Activated naive CD4-positive, alpha-beta T cell treated with anti-CD3 and anti-CD28 coated beads, Interleukin-2, amount 50 U/mL, for 72 hours (primary cell): Measurements from ENCODE around the gene RSRC1. TPM values are rescaled to one million over a fixed set of nuclear protein-coding genes. Genes with fewer than 3 reads are reported as not detected.
A peak's percentile ranks its signal among the peaks of the same experiment; 100 is the strongest.
"Not testable (repeated sequence)": the region's sequence is repeated elsewhere in the genome, so short reads cannot be mapped to it uniquely, and the experiment has no call there.

Experiments
- ATAC-seq, 2 donors: fragments of 150-1000 bp; cut with Tn5 transposase; 2 replicates each; pipeline ENCODE4 v1.10.0; 2021; ENCODE audit warnings: mild to moderate bottlenecking in 2 of 2, moderate library complexity in 2 of 2
- DNase-seq, 2 donors: peaks; one replicate each; pipeline ENCODE4 v3.0.0; 2021 to 2022; ENCODE audit warnings: low spot score in 2 of 2
- H3K27ac Mint-ChIP-seq, 2 donors: one replicate each; pipeline ENCODE4 v1.8.0; 2022; ENCODE audit warnings: mild to moderate bottlenecking in 2 of 2, mixed read lengths in 2 of 2
- H3K36me3 Mint-ChIP-seq, 2 donors: one replicate each; pipeline ENCODE4 v1.8.0; 2022; ENCODE audit warnings: mixed read lengths in 2 of 2
- H3K9me3 Mint-ChIP-seq, 2 donors: one replicate each; pipeline ENCODE4 v1.8.0; 2022; ENCODE audit warnings: mixed read lengths in 2 of 2
- total RNA-seq, 2 donors: library from RNA; stranded (reverse); gene quantifications; one replicate each; pipeline ENCODE4 v1.2.3, GENCODE V29; 2022

Gene RSRC1
- total RNA-seq, 2 donors from 2014 or later: 25.1 to 47.3 TPM

DNA sequence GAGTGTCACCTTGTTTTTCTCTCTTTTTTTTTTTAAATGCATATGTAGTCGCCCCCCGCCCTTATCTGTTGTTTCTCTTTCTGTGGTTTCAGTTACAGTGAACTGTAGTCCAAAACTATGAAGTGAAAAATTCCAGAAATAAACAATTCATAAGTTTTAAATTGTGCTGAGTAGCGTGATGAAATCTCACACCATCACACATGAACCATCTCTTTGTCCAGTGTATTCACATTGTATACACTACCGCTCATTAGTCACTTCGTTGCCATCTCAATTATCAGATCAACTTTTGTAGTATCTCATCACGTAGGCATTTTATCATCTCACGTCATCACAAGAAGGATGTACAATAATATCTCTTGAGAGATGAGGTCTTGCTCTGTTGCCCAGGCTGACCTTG is 398.6 kb downstream of the RSRC1 start:
- H3K9me3 Mint-ChIP-seq: peaks cover 8 to 16% of the 10 kb centered on the region in 2 donors
- no peak for ATAC-seq

DNA sequence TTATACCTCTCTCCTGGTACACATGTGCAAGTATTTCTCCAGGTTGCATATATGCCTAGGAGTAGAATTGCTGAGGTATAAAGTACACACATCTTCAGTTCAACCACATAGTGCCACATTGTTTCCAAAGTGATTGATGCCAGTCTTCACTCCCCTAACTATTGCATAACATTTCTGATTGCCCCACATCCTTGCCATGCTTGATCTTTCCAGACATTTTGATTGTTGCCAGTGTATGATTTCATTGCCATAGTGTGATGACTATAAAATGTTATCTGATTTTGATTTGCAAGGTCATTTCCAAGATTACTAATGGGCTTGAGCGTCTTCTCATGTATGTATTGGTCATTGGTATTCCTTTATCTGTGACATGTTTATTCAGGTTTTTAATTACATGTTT is 400.0 kb downstream of the RSRC1 start:
- ATAC-seq: no peak
- no peak for DNase-seq
- Mint-ChIP-seq H3K9me3 (peaks cover 13 to 21% of the 10 kb centered on the region in 2 donors), H3K27ac (no peak overlapping the region), H3K36me3 (peaks cover 7 to 19% of the 10 kb centered on the region in 2 donors)

More for the DNA sequence above, 398.6 kb downstream of the RSRC1 start:
- peak overlapping the region in 1 of 2 donors; percentile 6 for H3K27ac Mint-ChIP-seq
- DNase-seq: no peak
- peaks cover 0 to 12% of the 10 kb centered on the region in 2 donors for H3K36me3 Mint-ChIP-seq

- ATAC-seq, H3K27ac Mint-ChIP-seq, DNase-seq, H3K9me3 Mint-ChIP-seq: not testable (repeated sequence)
- peaks cover 7 to 14% of the 10 kb centered on the region in 2 donors for H3K36me3 Mint-ChIP-seq
Observed at GRCh38 chr3:158516729-158517128, 406.8 kb downstream of the RSRC1 start.

DNA sequence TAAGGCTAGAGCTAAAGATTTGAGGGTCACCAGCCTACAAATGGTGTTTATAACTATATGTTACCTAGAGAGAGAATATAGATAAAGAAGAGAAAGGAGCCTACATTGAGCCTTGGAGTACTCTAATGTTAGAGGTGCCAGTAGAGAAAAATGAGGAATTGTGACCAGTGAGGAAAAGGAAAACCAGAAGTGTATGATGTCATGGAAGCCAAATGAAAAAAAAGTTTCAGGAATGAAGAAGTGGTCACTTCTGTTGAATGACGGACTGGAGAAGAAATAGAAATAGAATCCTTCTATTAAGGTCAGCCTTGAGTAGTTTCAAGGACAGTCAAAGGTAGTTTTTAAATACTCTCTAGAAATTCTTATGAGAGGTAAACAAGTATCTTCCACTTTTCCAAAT is 409.9 kb downstream of the RSRC1 start:
- H3K9me3 Mint-ChIP-seq: peaks cover 0 to 4% of the 10 kb centered on the region in 2 donors
- ATAC-seq (no peak), DNase-seq (no peak)
- no peak overlapping the region for H3K27ac Mint-ChIP-seq
- H3K36me3 Mint-ChIP-seq: peaks cover 0 to 7% of the 10 kb centered on the region in 2 donors

DNA sequence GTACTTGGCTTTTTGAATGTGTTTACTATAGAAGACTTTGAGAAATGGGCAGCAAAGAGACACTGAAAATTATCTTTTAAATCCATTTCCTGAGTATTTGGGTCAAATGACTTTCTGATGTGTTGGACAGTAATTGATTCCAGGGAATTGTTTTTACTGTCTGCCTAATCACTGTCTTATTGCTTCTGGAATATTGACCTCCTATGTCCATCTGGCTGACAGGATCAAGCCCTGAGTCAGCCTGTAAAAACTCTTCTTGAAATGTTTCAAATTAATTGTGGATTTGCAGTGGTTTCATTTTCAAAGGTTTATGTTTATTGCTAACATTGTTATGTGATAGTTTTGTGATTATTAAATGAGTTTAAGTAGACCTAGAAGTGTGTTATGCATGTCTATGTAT is 410.5 kb downstream of the RSRC1 start:
- DNase-seq (no peak), ATAC-seq (no peak)
- peaks cover 0 to 4% of the 10 kb centered on the region in 2 donors for H3K9me3 Mint-ChIP-seq
- H3K27ac Mint-ChIP-seq: no peak overlapping the region
- peaks cover 0 to 7% of the 10 kb centered on the region in 2 donors for H3K36me3 Mint-ChIP-seq

- no peak for DNase-seq
- H3K36me3 Mint-ChIP-seq: peaks cover 0 to 7% of the 10 kb centered on the region in 2 donors
- no peak overlapping the region for H3K27ac Mint-ChIP-seq
- peaks cover 0 to 4% of the 10 kb centered on the region in 2 donors for H3K9me3 Mint-ChIP-seq
- no peak for ATAC-seq
Observed at GRCh38 chr3:158522221-158523136, 412.6 kb downstream of the RSRC1 start.

- ATAC-seq: no peak
- no peak for DNase-seq
- Mint-ChIP-seq H3K27ac (no peak overlapping the region), H3K36me3 (no peaks in the 10 kb centered on the region), H3K9me3 (no peaks in the 10 kb centered on the region)
Observed at GRCh38 chr3:158528076-158528674, 418.3 kb downstream of the RSRC1 start.

GRCh38 chr3:158531334-158531733 is 421.4 kb downstream of the RSRC1 start:
- H3K27ac Mint-ChIP-seq: no peak overlapping the region
- DNase-seq (no peak), ATAC-seq (no peak)
- no peaks in the 10 kb centered on the region for H3K9me3 Mint-ChIP-seq
- no peaks in the 10 kb centered on the region for H3K36me3 Mint-ChIP-seq

GRCh38 chr3:158532099-158532734 is 422.3 kb downstream of the RSRC1 start:
- Mint-ChIP-seq H3K9me3 (no peaks in the 10 kb centered on the region), H3K27ac (no peak overlapping the region), H3K36me3 (no peaks in the 10 kb centered on the region)
- no peak for ATAC-seq
- no peak for DNase-seq

DNA sequence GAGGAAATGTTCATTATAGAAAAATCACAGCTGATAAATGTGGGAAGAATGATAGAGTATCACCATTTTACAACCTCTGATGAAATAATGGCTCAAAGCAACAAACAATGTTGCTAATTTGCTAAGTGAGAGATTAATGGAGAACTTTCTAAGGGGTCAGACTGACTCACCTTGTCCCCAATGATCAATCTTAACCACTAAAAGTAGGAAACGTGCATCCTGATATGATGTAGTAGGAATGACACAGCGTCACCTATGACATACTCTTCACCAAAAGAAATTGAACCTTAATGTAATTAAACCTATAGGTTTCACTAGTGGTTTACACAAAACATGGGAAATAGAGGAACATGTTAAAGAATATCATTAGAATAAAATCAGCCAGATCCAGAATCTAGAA is 426.0 kb downstream of the RSRC1 start:
- DNase-seq (no peak), ATAC-seq (no peak)
- no peaks in the 10 kb centered on the region for H3K36me3 Mint-ChIP-seq
- H3K9me3 Mint-ChIP-seq: no peaks in the 10 kb centered on the region
- H3K27ac Mint-ChIP-seq: no peak overlapping the region

DNA sequence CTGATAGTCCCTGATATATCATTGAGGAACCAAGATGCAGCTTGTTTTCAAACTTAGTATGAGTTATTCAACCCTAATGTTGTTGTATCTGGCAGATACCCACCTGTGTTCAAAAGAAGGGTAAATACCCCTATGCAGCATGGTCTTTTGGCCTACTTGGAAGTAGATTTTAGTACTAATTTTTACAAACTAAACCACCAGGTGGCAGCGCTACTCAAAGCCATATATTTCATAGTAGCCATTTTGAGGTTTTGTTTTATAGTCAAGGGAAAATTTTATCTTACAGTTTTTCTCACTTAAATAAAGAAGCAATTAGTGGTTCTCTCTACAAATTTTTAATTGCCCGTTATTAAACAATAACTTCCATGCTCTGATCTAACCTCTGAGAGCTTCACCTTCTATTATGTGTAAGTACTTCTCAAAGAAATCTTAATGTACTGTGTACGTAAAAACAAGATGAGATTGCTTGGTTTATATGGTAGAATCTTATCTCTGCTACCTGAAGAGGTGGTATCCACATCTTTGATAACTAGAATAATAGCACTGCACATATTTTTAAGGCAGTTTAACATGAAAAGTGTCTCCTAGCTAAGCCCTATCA is 429.6 kb downstream of the RSRC1 start:
- H3K36me3 Mint-ChIP-seq: no peaks in the 10 kb centered on the region
- ATAC-seq: peak; percentile 39 to 41
- peak in 1 of 2 donors; percentile 60 for DNase-seq
- no peak overlapping the region for H3K27ac Mint-ChIP-seq
- H3K9me3 Mint-ChIP-seq: no peaks in the 10 kb centered on the region

DNA sequence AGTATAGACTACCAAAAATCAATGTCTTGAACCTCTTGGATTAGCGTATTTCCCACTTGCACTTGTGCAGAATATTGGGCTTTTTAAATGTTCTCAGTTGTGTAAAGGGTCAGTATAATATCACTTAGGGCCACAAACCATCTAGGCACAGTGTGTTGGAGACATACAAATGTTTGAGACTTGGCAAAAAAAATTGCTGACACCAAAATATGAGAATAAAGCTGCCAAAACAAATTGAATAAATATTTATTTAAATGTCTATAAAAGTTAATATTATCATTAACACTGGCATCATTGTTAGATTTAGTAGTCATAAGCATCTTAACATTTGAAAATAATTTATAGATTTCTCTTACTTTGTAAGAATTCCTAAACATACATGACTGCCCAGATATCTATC is 430.2 kb downstream of the RSRC1 start:
- no peaks in the 10 kb centered on the region for H3K36me3 Mint-ChIP-seq
- H3K9me3 Mint-ChIP-seq: no peaks in the 10 kb centered on the region
- no peak for DNase-seq
- ATAC-seq: no peak
- H3K27ac Mint-ChIP-seq: no peak overlapping the region

GRCh38 chr3:158548691-158549090 is 438.8 kb downstream of the RSRC1 start:
- Mint-ChIP-seq H3K27ac (no peak overlapping the region), H3K9me3 (peaks cover 0 to 3% of the 10 kb centered on the region in 2 donors), H3K36me3 (peaks cover 6 to 12% of the 10 kb centered on the region in 2 donors)
- DNase-seq (no peak), ATAC-seq (no peak)

GRCh38 chr3:158549938-158550337 is 440.0 kb downstream of the RSRC1 start:
- not testable (repeated sequence) for H3K9me3 Mint-ChIP-seq, DNase-seq, ATAC-seq, H3K27ac Mint-ChIP-seq
- peaks cover 6 to 12% of the 10 kb centered on the region in 2 donors for H3K36me3 Mint-ChIP-seq

- Mint-ChIP-seq H3K36me3 (peaks cover 6 to 8% of the 10 kb centered on the region in 2 donors), H3K9me3 (peaks cover 2 to 3% of the 10 kb centered on the region in 2 donors), H3K27ac (no peak overlapping the region)
- ATAC-seq: no peak
- DNase-seq: no peak
Observed at GRCh38 chr3:158552124-158552523, 442.2 kb downstream of the RSRC1 start.

- no peaks in the 10 kb centered on the region for H3K36me3 Mint-ChIP-seq
- H3K9me3 Mint-ChIP-seq: peaks cover 4 to 6% of the 10 kb centered on the region in 2 donors
- ATAC-seq: peak in 1 of 2 donors; percentile 73
- H3K27ac Mint-ChIP-seq: no peak overlapping the region
- DNase-seq: no peak
Observed at GRCh38 chr3:158559504-158559903, 449.6 kb downstream of the RSRC1 start.

DNA sequence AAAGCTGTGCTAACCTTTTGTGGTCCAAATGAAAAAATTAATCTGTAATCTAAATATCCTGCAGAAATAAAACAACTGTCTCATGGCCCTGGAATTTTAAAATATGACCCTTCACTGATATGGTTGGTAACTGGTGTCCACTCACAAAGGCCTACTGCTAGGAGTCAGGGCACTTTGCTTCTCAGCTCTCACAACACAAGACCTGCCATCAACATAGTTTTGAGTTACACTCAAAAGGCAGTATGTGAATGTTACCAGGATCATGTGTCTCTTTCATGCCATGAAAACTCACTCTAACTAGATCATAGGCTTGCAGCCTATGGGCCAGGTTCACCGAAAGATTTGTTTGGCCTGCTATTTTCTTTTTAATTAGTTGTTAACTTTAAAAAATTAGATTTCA is 451.1 kb downstream of the RSRC1 start:
- Mint-ChIP-seq H3K9me3 (peaks cover 8 to 11% of the 10 kb centered on the region in 2 donors), H3K27ac (no peak overlapping the region), H3K36me3 (no peaks in the 10 kb centered on the region)
- DNase-seq: no peak
- no peak for ATAC-seq
